Testis (tissue), 2 donors: ENCODE data around the gene NRSN1.

Experiments
- CTCF ChIP-seq, 3 experiments: fragments of 450-650 bp in 2 of 3; fragments of 200-600 bp in 1 of 3; sonication (generic) in 1 of 3; IDR thresholded peaks; one replicate each; pipeline ENCODE4 v1.5.1; 2016 to 2019; ENCODE audit warnings: antibody characterized with exemption in 3 of 3, mild to moderate bottlenecking in 2 of 3, moderate library complexity in 1 of 3
- POLR2A ChIP-seq: fragments of 450-650 bp; IDR thresholded peaks from one replicate; pipeline ENCODE4 v1.6.1; 2017; ENCODE audit warnings: antibody characterized with exemption, mild to moderate bottlenecking, moderate library complexity

DNA sequence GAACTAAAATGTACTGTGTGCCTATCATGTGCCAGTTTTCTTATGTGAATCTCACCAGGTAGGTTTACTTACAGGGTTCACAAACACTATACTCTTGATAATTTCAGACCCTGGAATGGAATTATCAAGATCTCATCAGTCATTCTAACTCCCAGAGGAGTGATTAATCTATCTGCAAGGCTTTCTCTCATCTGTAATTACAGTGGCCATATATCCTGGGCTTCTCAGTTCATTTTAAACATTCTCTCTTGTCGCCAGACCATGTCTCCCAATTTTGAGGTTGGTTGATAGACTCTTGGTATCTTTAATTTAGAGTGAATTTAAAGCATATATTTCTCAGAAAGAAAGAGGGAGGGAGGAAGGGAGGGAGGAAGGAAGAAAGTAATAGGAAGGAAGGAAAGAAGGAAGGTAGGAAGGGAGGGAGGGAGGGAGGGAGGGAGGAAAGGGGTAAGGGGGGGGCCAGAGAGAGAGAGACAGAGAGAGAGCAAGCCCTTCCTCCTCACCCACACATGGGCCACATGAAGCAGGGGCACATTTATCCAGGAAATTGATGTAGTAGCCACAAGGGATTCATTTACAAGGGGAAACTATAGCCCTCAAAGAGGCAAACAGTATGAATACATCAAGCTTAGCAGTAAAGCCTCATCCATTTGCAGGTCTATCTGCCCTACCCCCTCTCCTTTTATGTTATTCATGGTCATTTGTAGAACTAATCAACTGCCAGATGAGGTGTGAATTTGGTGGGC is 25.8 kb upstream of the NRSN1 start:
- TF ChIP-seq CTCF (IDR thresholded peaks at IDR 0.05), result no peak
- TF ChIP-seq POLR2A, result no peak
